ENCODE results near the gene DRGX.

Gene DRGX

GRCh38 chr10:49354593-49354992, 41.3 kb downstream of the DRGX start:
- no peak overlapping the region for H3K27ac ChIP-seq
- TF ChIP-seq ZFX (IDR thresholded peaks at IDR 0.05; ENCODE audit: borderline replicate concordance) (no peak), CTCF (IDR thresholded peaks at IDR 0.05) (no peak)

- no peak overlapping the region for H3K27ac ChIP-seq
- TF ChIP-seq ZFX (IDR thresholded peaks at IDR 0.05; ENCODE audit: borderline replicate concordance): no peak
- no peak for TF ChIP-seq CTCF (IDR thresholded peaks at IDR 0.05)
Measured at GRCh38 chr10:49353895-49354566, 41.9 kb downstream of the DRGX start.

- no peak overlapping the region for H3K27ac ChIP-seq
- no peak for TF ChIP-seq ZFX (IDR thresholded peaks at IDR 0.05; ENCODE audit: borderline replicate concordance)
- TF ChIP-seq CTCF (IDR thresholded peaks at IDR 0.05): no peak
Measured at GRCh38 chr10:49353026-49353894, 42.6 kb downstream of the DRGX start.

GRCh38 chr10:49352323-49352722, 43.6 kb downstream of the DRGX start:
- TF ChIP-seq ZFX (IDR thresholded peaks at IDR 0.05; ENCODE audit: borderline replicate concordance): no peak
- TF ChIP-seq CTCF (IDR thresholded peaks at IDR 0.05): no peak
- H3K27ac ChIP-seq: no peak overlapping the region

GRCh38 chr10:49351669-49352068, 44.2 kb downstream of the DRGX start:
- TF ChIP-seq CTCF (IDR thresholded peaks at IDR 0.05) (no peak), ZFX (IDR thresholded peaks at IDR 0.05; ENCODE audit: borderline replicate concordance) (no peak)
- H3K27ac ChIP-seq: no peak overlapping the region

GRCh38 chr10:49350846-49351532, 44.9 kb downstream of the DRGX start:
- TF ChIP-seq ZFX (IDR thresholded peaks at IDR 0.05; ENCODE audit: borderline replicate concordance) (no peak), CTCF (IDR thresholded peaks at IDR 0.05) (no peak)
- H3K27ac ChIP-seq: no peak overlapping the region
